Heart right ventricle (tissue), 16 donors: ENCODE results near the gene TCP10L. TPM values are rescaled to one million over a fixed set of nuclear protein-coding genes. Genes with fewer than 3 reads are reported as not detected.

ENCODE experiments used
- ATAC-seq, 8 donors: fragments of 200-7000 bp; cut with Tn5 transposase; one replicate each; pipeline ENCODE4 v1.9.1; 2020; ENCODE audit warnings: mild to moderate bottlenecking in 8 of 8, moderate library complexity in 8 of 8, moderate number of reproducible peaks in 1 of 8
- DNase-seq, 2 donors: peaks; one replicate each; pipeline ENCODE4 v3.0.0-alpha.2; 2020
- H3K27ac ChIP-seq, 10 donors: fragments of 200-600 bp; sonication (generic) in 2 of 10; one replicate each; pipeline versions ENCODE4 v1.5.0 to v1.8.0; 2020 to 2022; ENCODE audit warnings: mild to moderate bottlenecking in 3 of 10
- H3K27me3 ChIP-seq, 7 donors: fragments of 200-600 bp; one replicate each; pipeline ENCODE4 v1.8.0; 2021 to 2022; ENCODE audit warnings: mild to moderate bottlenecking in 2 of 7
- H3K36me3 ChIP-seq, 9 donors: fragments of 200-600 bp; sonication (generic) in 1 of 9; one replicate each; pipeline versions ENCODE4 v1.5.0 to v1.8.0; 2020 to 2022; ENCODE audit warnings: mild to moderate bottlenecking in 2 of 9
- H3K4me1 ChIP-seq, 9 donors: fragments of 200-600 bp; sonication (generic) in 1 of 9; one replicate each; pipeline versions ENCODE4 v1.5.0 to v1.8.0; 2020 to 2022; ENCODE audit warnings: mild to moderate bottlenecking in 4 of 9
- H3K4me3 ChIP-seq, 10 donors: fragments of 200-600 bp; sonication (generic) in 2 of 10; one replicate each; pipeline versions ENCODE4 v1.5.0 to v1.8.0; 2020 to 2022; ENCODE audit warnings: mild to moderate bottlenecking in 7 of 10, moderate library complexity in 2 of 10
- H3K9me3 ChIP-seq, 11 donors: fragments of 200-600 bp in 10 of 11; sonication (generic) in 2 of 11; one replicate each; pipeline versions ENCODE4 v1.5.0 to v1.8.0; 2013 to 2022; ENCODE audit warnings: mild to moderate bottlenecking in 2 of 11, control low read depth in 1 of 11, moderate library complexity in 1 of 11
- WGBS, 2 donors: extraction: QIAGEN DNeasy Blood & Tissue Kit; methylation state at CpG; one replicate each; pipeline ENCODE4 v1.1.7; 2013; ENCODE audit warnings: inconsistent platforms in 1 of 2; 5-methylcytosine and 5-hydroxymethylcytosine counted together
- intact Hi-C, 10 donors: fragments of 100-400 bp; cut with DNase I; formaldehyde crosslinking; loops; one replicate each; pipeline versions ENCODE4 v1.11.1 to v1.14.2; 2022
- polyA plus RNA-seq, 2 donors: library from polyadenylated mRNA; stranded (reverse); fragments of 200-250 nt; gene quantifications; one replicate each; pipeline ENCODE4 v1.2.3, GENCODE V29; 2013
- total RNA-seq, 10 donors: library from RNA; stranded (reverse); fragmentation: NEBNext Ultra II Directional in 3 of 10; extraction: Animal tissue kit (Norgen Biotek cat#: 25700) in 3 of 10; gene quantifications; one replicate each; pipeline versions ENCODE4 v1.2.1 to v1.2.4, GENCODE V29; 2021 to 2023
- TF ChIP-seq, protein P1 (sequence below), 9 donors: fragments of 200-600 bp; sonication (generic) in 2 of 9; IDR thresholded peaks; one replicate each; pipeline versions ENCODE4 v1.5.0 to v1.8.0; 2021 to 2022; ENCODE audit warnings: antibody characterized with exemption in 9 of 9, mild to moderate bottlenecking in 5 of 9, moderate library complexity in 1 of 9
- donor health status: Arrhythmogenic right ventricular cardiomyopathy.
- donor health status: ischemic (EF 13 %, LVEDD 7.1; RV severe dilation, severe dysfunction).
- donor health status: healthy with polysubstance abuse.
- donor health status: DM: no; HTN: yes; CAD: no.
- donor health status: DM: no; HTN: no; CAD: no.
- donor health status: ischemic (EF 25% LVEDD 6.9; RV normal size, moderate dysfunction).
- donor health status: ischemic (EF 25% LVEDD 5.7; RV mildly dilated, moderate dysfunction).
- donor health status: healthy.
- donor health status: DM: yes; HTN: yes; CAD: no.
- donor health status: Ischemic cardiomyopathy.
- donor health status: ischemic (EF 35%, LVEDD 5.7; RV mildly dilated, moderate dysfunction).
- donor health status: nonischemic (EF 11% LVEDD 7.7; RV severe dilation, severe dysfunction).
- donor health status: DM: yes; HTN: yes; CAD: no.
- donor health status: PGD.
- donor health status: ischemic (EF 29% LVEDD 5.4; RV normal size, mild dysfunction).
- donor health status: nonischemic (EF 23%, LVEDD 6.1; RV moderate dilation, normal function).

Gene TCP10L
- total and polyA plus RNA-seq, 12 donors, result 1.4 to 3.8 (median 2.4) TPM

DNA sequence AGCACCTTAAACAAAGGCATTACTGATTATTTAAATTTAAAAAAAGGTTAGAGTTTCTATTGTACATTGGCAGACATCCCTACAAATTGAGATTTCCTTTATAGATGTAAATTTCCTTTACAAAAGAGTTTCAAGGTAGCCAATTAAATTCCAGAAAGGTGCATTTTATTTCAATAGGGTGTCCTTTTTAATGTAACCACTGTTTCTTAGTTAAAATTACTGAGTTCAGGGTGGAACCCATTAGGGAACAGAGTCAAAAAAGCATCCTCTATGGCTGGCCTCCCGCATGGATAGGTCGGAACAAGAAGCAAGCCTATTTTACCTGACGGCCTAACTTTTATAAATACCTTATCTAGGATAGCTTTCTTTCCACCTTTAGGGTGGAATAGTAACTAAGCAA is 24.4 kb downstream of the TCP10L start:
- no peak overlapping the region for H3K27ac ChIP-seq
- WGBS, 2 donors, result 98 to 99% methylated on average over 3 of the region's 3 CpGs
- ATAC-seq (no peak), DNase-seq (no peak)
- H3K4me1 ChIP-seq, result peaks cover 0 to 15% (median 6%) of the 10 kb centered on the region in 9 donors
- H3K36me3 ChIP-seq, result no peaks in the 10 kb centered on the region
- intact Hi-C loops, result loop anchor here in 6 of 10 donors (5.0 kb wide), 4 partner anchors 34 to 149 kb away; partner anchors contain the start of genes CFAP298 (in 1 of the 6) and EVA1C (in 1 of the 6)
- H3K9me3 ChIP-seq, result peaks cover 0 to 16% (median 0%) of the 10 kb centered on the region in 11 donors
- H3K4me3 ChIP-seq, result no peak overlapping the region
- no peaks in the 10 kb centered on the region for H3K27me3 ChIP-seq
- TF ChIP-seq, protein P1, sequence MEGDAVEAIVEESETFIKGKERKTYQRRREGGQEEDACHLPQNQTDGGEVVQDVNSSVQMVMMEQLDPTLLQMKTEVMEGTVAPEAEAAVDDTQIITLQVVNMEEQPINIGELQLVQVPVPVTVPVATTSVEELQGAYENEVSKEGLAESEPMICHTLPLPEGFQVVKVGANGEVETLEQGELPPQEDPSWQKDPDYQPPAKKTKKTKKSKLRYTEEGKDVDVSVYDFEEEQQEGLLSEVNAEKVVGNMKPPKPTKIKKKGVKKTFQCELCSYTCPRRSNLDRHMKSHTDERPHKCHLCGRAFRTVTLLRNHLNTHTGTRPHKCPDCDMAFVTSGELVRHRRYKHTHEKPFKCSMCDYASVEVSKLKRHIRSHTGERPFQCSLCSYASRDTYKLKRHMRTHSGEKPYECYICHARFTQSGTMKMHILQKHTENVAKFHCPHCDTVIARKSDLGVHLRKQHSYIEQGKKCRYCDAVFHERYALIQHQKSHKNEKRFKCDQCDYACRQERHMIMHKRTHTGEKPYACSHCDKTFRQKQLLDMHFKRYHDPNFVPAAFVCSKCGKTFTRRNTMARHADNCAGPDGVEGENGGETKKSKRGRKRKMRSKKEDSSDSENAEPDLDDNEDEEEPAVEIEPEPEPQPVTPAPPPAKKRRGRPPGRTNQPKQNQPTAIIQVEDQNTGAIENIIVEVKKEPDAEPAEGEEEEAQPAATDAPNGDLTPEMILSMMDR (IDR thresholded peaks at IDR 0.05), result no peak

- H3K36me3 ChIP-seq, result no peaks in the 10 kb centered on the region
- peaks cover 0 to 2% (median 0%) of the 10 kb centered on the region in 11 donors for H3K9me3 ChIP-seq
- WGBS, 2 donors, result 89 to 93% methylated on average over 6 of the region's 6 CpGs
- ATAC-seq, result no peak
- no peak overlapping the region for H3K4me3 ChIP-seq
- TF ChIP-seq, protein P1 (IDR thresholded peaks at IDR 0.05), result no peak
- H3K27ac ChIP-seq, result no peak overlapping the region
- intact Hi-C loops, result no loop called here
- peaks cover 0 to 27% (median 9%) of the 10 kb centered on the region in 9 donors for H3K4me1 ChIP-seq
- no peak for DNase-seq
- H3K27me3 ChIP-seq, result no peaks in the 10 kb centered on the region
These were observed 26.2 kb downstream of the TCP10L start for GRCh38 chr21:32559006-32559610.

DNA sequence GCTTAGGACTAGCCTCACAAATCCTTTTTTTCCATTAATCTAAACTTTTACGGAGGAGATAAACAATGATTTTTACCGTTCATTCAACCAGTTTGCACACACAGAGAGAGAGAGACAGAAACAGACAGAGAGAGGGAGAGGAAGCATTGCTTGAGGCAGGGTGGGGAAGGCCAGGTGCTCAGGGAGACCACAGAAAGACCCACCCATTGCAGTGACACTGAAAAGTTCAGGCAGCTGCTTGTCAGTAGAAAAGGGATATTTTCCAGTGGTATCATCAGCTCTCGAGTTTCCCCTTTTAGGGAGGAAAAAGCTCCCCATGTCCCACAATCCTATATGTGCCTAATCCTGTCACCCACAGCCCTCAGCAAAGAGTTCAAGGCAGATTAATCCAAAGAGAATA is 27.2 kb downstream of the TCP10L start:
- TF ChIP-seq, protein P1 (IDR thresholded peaks at IDR 0.05), result no peak
- H3K9me3 ChIP-seq, result no peaks in the 10 kb centered on the region
- H3K27me3 ChIP-seq, result no peaks in the 10 kb centered on the region
- WGBS, 2 donors, result 92 to 93% methylated on average over 3 of the region's 3 CpGs
- H3K4me1 ChIP-seq, result peaks cover 0 to 27% (median 9%) of the 10 kb centered on the region in 9 donors
- no peak overlapping the region for H3K4me3 ChIP-seq
- DNase-seq (no peak), ATAC-seq (no peak)
- no peak overlapping the region for H3K27ac ChIP-seq
- no peaks in the 10 kb centered on the region for H3K36me3 ChIP-seq
- intact Hi-C loops, result no loop called here

GRCh38 chr21:32554832-32555638 is 30.3 kb downstream of the TCP10L start:
- no peaks in the 10 kb centered on the region for H3K27me3 ChIP-seq
- no peaks in the 10 kb centered on the region for H3K36me3 ChIP-seq
- H3K4me3 ChIP-seq, result no peak overlapping the region
- TF ChIP-seq, protein P1 (IDR thresholded peaks at IDR 0.05), result no peak
- H3K4me1 ChIP-seq, result peaks cover 0 to 14% (median 4%) of the 10 kb centered on the region in 9 donors
- 77 to 79% methylated on average over 4 of the region's 4 CpGs for WGBS, 2 donors
- intact Hi-C loops, result no loop called here
- DNase-seq (no peak), ATAC-seq (peak in 3 of 8 donors; percentile 40 to 78 (median 61))
- H3K9me3 ChIP-seq, result no peaks in the 10 kb centered on the region
- peak overlapping the region in 4 of 10 donors; percentile 42 to 65 (median 44) for H3K27ac ChIP-seq
